Measurements from ENCODE around the gene IL1RAPL1. TPM values are rescaled to one million over a fixed set of nuclear protein-coding genes. Genes with fewer than 3 reads are reported as not detected.

The IL1RAPL1 gene
- total RNA-seq, 2 donors from 2014 or later: 0.54 TPM; not detected in 1

- no peak overlapping the region for H3K4me3 ChIP-seq
- H3K27ac ChIP-seq: no peak overlapping the region
- ATAC-seq (ENCODE audit: insufficient number of reproducible peaks, low FRiP score, low read depth) (no peak), DNase-seq (ENCODE audit: low spot score) (no peak)
- H3K4me1 ChIP-seq (ENCODE audit: control insufficient read depth in 1 of 2, low read depth in 2 of 2): no peaks in the 10 kb centered on the region
- no peak for TF ChIP-seq CTCF (IDR thresholded peaks at IDR 0.05)
- H3K9me3 ChIP-seq: no peaks in the 10 kb centered on the region
- H3K36me3 ChIP-seq: no peaks in the 10 kb centered on the region
- H3K27me3 ChIP-seq (replicated peaks; ENCODE audit: insufficient read depth): no peaks in the 10 kb centered on the region
Measured at GRCh38 chrX:28639451-28639850, 52.2 kb downstream of the IL1RAPL1 start.

- Histone ChIP-seq H3K36me3 (no peaks in the 10 kb centered on the region), H3K4me1 (ENCODE audit: control insufficient read depth in 1 of 2, low read depth in 2 of 2) (peaks cover 0 to 4% of the 10 kb centered on the region in 2 donors), H3K9me3 (no peaks in the 10 kb centered on the region), H3K4me3 (no peak overlapping the region), H3K27me3 (replicated peaks; ENCODE audit: insufficient read depth) (no peaks in the 10 kb centered on the region), H3K27ac (no peak overlapping the region)
- no peak for ATAC-seq (ENCODE audit: insufficient number of reproducible peaks, low FRiP score, low read depth)
- TF ChIP-seq CTCF (IDR thresholded peaks at IDR 0.05): no peak
- DNase-seq (ENCODE audit: low spot score): no peak
Measured at GRCh38 chrX:28649541-28649940, 62.3 kb downstream of the IL1RAPL1 start.

GRCh38 chrX:28651186-28651585, 63.9 kb downstream of the IL1RAPL1 start:
- no peaks in the 10 kb centered on the region for H3K9me3 ChIP-seq
- DNase-seq (ENCODE audit: low spot score) (no peak), ATAC-seq (ENCODE audit: insufficient number of reproducible peaks, low FRiP score, low read depth) (no peak)
- H3K36me3 ChIP-seq: no peaks in the 10 kb centered on the region
- H3K4me3 ChIP-seq: no peak overlapping the region
- H3K27ac ChIP-seq: no peak overlapping the region
- peaks cover 0 to 4% of the 10 kb centered on the region in 2 donors for H3K4me1 ChIP-seq (ENCODE audit: control insufficient read depth in 1 of 2, low read depth in 2 of 2)
- no peak for TF ChIP-seq CTCF (IDR thresholded peaks at IDR 0.05)
- no peaks in the 10 kb centered on the region for H3K27me3 ChIP-seq (replicated peaks; ENCODE audit: insufficient read depth)

GRCh38 chrX:28659269-28659668, 72.0 kb downstream of the IL1RAPL1 start:
- DNase-seq (ENCODE audit: low spot score): no peak
- no peak overlapping the region for H3K4me3 ChIP-seq
- no peaks in the 10 kb centered on the region for H3K4me1 ChIP-seq (ENCODE audit: control insufficient read depth in 1 of 2, low read depth in 2 of 2)
- H3K9me3 ChIP-seq: no peaks in the 10 kb centered on the region
- no peak overlapping the region for H3K27ac ChIP-seq
- no peaks in the 10 kb centered on the region for H3K36me3 ChIP-seq
- ATAC-seq (ENCODE audit: insufficient number of reproducible peaks, low FRiP score, low read depth): no peak
- H3K27me3 ChIP-seq (replicated peaks; ENCODE audit: insufficient read depth): no peaks in the 10 kb centered on the region
- TF ChIP-seq CTCF (IDR thresholded peaks at IDR 0.05): no peak

GRCh38 chrX:28665778-28666177, 78.5 kb downstream of the IL1RAPL1 start:
- no peaks in the 10 kb centered on the region for H3K27me3 ChIP-seq (replicated peaks; ENCODE audit: insufficient read depth)
- DNase-seq (ENCODE audit: low spot score) (no peak), ATAC-seq (ENCODE audit: insufficient number of reproducible peaks, low FRiP score, low read depth) (no peak)
- H3K4me1 ChIP-seq (ENCODE audit: control insufficient read depth in 1 of 2, low read depth in 2 of 2): no peaks in the 10 kb centered on the region
- H3K9me3 ChIP-seq: no peaks in the 10 kb centered on the region
- no peak for TF ChIP-seq CTCF (IDR thresholded peaks at IDR 0.05)
- H3K4me3 ChIP-seq: no peak overlapping the region
- no peaks in the 10 kb centered on the region for H3K36me3 ChIP-seq
- no peak overlapping the region for H3K27ac ChIP-seq

All from thoracic aorta (tissue), 2 donors.